GM12873 (cell line): ENCODE measurements around the gene LSM2.

Experiments
- TF ChIP-seq, protein P1 (sequence below): IDR thresholded peaks from 2 replicates; pipeline ENCODE4 v1.5.1; 2012; ENCODE audit warnings: low read depth, mild to moderate bottlenecking, moderate library complexity, low read length, control low read depth; ENCODE audit not compliant: insufficient read depth; ENCODE audit errors: missing control alignments

Gene LSM2

DNA sequence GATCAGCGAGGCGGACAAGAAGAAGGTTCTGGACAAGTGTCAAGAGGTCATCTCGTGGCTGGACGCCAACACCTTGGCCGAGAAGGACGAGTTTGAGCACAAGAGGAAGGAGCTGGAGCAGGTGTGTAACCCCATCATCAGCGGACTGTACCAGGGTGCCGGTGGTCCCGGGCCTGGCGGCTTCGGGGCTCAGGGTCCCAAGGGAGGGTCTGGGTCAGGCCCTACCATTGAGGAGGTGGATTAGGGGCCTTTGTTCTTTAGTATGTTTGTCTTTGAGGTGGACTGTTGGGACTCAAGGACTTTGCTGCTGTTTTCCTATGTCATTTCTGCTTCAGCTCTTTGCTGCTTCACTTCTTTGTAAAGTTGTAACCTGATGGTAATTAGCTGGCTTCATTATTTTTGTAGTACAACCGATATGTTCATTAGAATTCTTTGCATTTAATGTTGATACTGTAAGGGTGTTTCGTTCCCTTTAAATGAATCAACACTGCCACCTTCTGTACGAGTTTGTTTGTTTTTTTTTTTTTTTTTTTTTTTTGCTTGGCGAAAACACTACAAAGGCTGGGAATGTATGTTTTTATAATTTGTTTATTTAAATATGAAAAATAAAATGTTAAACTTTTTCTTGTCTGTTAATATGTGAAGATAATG, 23.0 kb upstream of the LSM2 start:
- TF ChIP-seq, protein P1, sequence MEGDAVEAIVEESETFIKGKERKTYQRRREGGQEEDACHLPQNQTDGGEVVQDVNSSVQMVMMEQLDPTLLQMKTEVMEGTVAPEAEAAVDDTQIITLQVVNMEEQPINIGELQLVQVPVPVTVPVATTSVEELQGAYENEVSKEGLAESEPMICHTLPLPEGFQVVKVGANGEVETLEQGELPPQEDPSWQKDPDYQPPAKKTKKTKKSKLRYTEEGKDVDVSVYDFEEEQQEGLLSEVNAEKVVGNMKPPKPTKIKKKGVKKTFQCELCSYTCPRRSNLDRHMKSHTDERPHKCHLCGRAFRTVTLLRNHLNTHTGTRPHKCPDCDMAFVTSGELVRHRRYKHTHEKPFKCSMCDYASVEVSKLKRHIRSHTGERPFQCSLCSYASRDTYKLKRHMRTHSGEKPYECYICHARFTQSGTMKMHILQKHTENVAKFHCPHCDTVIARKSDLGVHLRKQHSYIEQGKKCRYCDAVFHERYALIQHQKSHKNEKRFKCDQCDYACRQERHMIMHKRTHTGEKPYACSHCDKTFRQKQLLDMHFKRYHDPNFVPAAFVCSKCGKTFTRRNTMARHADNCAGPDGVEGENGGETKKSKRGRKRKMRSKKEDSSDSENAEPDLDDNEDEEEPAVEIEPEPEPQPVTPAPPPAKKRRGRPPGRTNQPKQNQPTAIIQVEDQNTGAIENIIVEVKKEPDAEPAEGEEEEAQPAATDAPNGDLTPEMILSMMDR: peak; percentile 35

DNA sequence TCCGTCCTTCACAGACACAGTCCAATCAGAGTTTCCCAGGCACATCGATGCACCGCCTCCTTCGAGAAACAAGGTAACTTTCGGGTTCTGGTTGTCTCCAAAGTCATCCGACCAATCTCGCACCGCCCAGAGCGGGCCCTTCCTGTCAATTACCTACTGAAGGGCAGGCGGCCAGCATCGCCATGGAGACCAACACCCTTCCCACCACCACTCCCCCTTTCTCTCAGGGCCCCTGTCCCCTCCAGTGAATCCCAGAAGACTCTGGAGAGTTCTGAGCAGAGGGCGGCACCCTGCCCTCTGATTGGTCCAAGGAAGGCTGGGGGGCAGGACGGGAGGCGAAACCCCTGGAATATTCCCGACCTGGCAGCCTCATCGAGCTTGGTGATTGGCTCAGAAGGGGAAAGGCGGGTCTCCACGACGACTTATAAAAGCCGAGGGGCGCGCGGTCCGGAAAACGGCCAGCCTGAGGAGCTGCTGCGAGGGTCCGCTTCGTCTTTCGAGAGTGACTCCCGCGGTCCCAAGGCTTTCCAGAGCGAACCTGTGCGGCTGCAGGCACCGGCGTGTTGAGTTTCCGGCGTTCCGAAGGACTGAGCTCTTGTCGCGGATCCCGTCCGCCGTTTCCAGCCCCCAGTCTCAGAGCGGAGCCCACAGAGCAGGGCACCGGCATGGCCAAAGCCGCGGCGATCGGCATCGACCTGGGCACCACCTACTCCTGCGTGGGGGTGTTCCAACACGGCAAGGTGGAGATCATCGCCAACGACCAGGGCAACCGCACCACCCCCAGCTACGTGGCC, 20.7 kb upstream of the LSM2 start, which contains the start of gene HSPA1B:
Gene HSPA1B, plus strand, starts transcription at position 453 of the 794 bp plus-strand sequence. Its CDS starts 213 bp downstream, at position 666.
- TF ChIP-seq, protein P1: no peak

DNA sequence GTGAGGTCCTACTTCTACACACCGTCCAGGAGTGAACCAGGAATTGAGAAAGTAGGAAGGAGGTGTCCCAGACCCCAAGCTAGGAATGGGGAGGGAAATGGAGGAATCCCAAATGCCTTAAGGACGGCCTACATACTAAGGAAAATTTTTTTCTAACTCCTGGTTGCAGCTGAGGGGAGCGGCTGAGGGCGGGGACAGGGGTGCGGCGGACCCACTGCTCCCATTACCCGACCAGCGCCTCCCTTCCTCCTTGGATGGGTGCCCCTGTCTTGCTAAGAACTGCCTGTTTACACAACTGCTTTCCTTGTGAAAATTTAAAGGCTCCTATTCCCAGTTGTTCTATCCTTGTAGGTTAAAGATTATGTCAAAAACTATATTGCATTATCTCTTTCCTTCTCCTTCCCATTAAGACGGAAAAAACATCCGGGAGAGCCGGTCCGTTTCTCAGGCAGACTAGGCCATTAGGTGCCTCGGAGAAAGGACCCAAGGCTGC, 20.1 kb upstream of the LSM2 start:
- TF ChIP-seq, protein P1: no peak

DNA sequence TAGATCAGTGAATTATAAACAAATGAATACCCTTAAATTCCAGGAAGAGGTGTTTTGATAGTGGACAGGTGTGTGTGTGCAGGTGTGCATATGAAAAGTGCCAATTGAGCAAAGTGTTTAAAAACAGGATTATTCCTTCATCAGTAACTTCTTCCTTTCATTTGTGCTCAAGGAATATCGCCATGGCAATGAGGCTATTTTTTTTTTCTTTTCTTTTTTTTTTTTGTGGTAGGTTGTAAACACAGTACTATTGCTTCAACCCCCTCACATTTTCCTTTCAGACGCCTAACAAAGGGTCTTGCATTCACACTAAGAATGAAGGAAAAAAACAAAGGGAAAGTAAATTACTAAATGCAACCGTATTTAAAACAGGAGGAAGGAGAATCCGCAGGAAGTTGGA, 18.8 kb upstream of the LSM2 start:
- TF ChIP-seq, protein P1: no peak

DNA sequence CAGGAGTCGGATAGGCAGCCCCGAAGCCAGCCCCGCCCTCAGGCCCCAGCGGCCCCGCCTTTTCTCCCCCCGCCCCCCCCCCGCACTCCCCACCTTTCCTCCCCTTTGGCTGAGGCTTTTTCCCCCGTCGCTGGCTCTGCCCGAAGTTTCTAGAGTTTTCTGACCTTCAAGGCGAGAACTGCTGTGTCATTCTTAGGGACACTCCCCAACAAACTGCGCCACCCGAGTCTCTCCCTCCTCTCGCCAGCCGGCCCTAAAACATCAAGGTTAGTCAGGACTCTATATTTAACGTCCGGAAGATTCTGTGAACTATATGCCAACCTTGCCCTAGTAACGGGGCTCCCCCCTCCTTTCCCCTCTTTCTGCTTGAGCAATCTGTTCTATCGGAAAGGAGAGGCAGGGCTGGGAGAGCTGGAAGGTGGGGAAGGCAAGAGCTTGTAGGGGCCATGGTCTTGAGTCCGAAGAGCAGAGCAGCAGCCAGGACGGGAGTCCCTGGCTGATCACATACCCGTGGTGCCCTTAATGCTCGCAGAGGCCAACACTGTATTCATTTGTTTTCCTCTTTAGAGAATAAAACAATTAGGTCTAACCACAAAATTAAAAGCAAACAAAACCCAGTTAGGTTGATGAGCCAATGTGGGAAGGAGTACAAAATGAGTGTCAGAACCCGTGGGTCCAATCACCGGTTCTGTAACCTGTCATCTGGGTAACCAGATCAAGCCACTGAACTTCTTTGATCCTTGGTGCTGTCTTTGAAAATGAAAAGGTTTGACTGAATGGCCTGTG, 15.5 kb upstream of the LSM2 start:
- TF ChIP-seq, protein P1: no peak

DNA sequence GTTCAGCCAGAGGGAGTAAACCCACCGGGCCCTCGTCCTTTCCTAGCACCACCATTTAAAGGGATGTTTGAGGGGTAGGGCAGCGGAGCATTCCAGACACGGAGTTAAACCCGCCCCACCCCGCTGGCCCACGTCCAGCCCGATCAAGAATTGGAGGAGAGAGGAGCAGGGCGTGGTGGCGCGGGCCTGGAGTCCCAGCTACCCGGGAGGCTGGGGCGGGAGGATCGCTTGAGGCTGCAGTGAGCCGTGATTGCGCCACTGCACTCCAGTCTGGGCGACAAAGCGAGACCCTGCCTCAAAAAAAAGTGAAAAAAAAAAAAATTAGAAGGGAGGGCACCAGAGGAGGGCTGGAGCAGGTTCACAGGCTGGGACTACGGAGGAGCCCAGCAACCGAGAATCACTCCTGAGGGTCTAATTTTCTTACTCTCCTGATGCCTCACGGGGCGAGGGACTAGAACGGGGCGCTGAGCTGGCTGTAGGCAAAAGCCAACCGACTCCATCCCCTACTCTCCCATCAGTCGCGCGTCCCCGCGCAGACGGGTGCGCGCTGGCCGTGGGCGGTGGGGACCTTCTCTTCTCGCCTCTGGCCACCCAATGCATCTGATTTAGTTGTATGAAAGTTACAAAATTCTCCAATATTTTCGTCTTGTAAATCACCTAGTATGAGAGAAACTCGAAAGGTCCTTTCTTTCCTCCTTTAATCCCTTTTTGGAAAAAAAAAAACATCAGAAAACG, 14.7 kb upstream of the LSM2 start:
- TF ChIP-seq, protein P1: no peak
